ENCODE results near the gene PIWIL4. TPM values are rescaled to one million over a fixed set of nuclear protein-coding genes. Genes with fewer than 3 reads are reported as not detected.

Gene PIWIL4
- polyA plus RNA-seq, 1 of the 3 experiments (the other 2 are of a cell fraction) = 1.7 TPM

GRCh38 chr11:94581926-94582325 lies 14.8 kb downstream of the PIWIL4 start:
- POLR2A ChIA-PET = no interaction called here
- Histone ChIP-seq H4K20me1 (ENCODE audit: insufficient read depth) (no peaks in the 10 kb centered on the region), H3K9ac (no peak overlapping the region), H3K36me3 (replicated peaks in 1 of 2; ENCODE audit: control insufficient read depth in 1 of 2, insufficient read depth in 2 of 2, low read length in 1 of 2) (no peaks in the 10 kb centered on the region), H3K27ac (ENCODE audit: low read depth in 2 of 2, low read length in 1 of 2) (no peak overlapping the region), H3K4me1 (ENCODE audit: control insufficient read depth in 1 of 2, insufficient read depth in 2 of 2, low read depth in 1 of 2, low read length in 1 of 2) (peaks cover 0 to 5% of the 10 kb centered on the region in 2 experiments; a peak in 2 of 4 replicates), H3K79me2 (ENCODE audit: insufficient read depth) (no peaks in the 10 kb centered on the region), H2AFZ (ENCODE audit: low read depth) (no peak overlapping the region), H3K4me2 (no peak overlapping the region), H3F3A (replicated peaks; ENCODE audit: insufficient read depth) (peaks cover 8% of the 10 kb centered on the region), H3K27me3 (ENCODE audit: insufficient read depth) (no peaks in the 10 kb centered on the region), H3K4me3 (ENCODE audit: low read depth in 2 of 2, low read length in 1 of 2) (no peak overlapping the region), H3K9me2 (no peaks in the 10 kb centered on the region), H3K9me3 (no peaks in the 10 kb centered on the region)
- TF ChIP-seq JUND (IDR thresholded peaks at IDR 0.05) = no peak
- no peak for TF ChIP-seq CTCF (IDR thresholded peaks at IDR 0.05)
- TF ChIP-seq, protein P1, sequence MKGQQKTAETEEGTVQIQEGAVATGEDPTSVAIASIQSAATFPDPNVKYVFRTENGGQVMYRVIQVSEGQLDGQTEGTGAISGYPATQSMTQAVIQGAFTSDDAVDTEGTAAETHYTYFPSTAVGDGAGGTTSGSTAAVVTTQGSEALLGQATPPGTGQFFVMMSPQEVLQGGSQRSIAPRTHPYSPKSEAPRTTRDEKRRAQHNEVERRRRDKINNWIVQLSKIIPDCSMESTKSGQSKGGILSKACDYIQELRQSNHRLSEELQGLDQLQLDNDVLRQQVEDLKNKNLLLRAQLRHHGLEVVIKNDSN (IDR thresholded peaks at IDR 0.05; ENCODE audit: borderline replicate concordance, low read depth) = no peak
- TF ChIP-seq, protein P2, sequence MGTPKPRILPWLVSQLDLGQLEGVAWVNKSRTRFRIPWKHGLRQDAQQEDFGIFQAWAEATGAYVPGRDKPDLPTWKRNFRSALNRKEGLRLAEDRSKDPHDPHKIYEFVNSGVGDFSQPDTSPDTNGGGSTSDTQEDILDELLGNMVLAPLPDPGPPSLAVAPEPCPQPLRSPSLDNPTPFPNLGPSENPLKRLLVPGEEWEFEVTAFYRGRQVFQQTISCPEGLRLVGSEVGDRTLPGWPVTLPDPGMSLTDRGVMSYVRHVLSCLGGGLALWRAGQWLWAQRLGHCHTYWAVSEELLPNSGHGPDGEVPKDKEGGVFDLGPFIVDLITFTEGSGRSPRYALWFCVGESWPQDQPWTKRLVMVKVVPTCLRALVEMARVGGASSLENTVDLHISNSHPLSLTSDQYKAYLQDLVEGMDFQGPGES (IDR thresholded peaks at IDR 0.05; ENCODE audit: low read depth, low read length) = no peak
- TF ChIP-seq YY1 (IDR thresholded peaks at IDR 0.05; ENCODE audit: low read depth) = no peak
- TF ChIP-seq SIN3A (IDR thresholded peaks at IDR 0.05; ENCODE audit: borderline replicate concordance, low read depth, low read length) = no peak
- TF ChIP-seq CHD2 (IDR thresholded peaks at IDR 0.05; ENCODE audit: low read length, partially characterized antibody) = no peak
- no peak for TF ChIP-seq PBX3 (IDR thresholded peaks at IDR 0.05)
- TF ChIP-seq SMC3 (IDR thresholded peaks at IDR 0.05; ENCODE audit: low read depth, low read length) = no peak
- TF ChIP-seq RFX5 (IDR thresholded peaks at IDR 0.05; ENCODE audit: low read length) = no peak
- TF ChIP-seq, protein P3, sequence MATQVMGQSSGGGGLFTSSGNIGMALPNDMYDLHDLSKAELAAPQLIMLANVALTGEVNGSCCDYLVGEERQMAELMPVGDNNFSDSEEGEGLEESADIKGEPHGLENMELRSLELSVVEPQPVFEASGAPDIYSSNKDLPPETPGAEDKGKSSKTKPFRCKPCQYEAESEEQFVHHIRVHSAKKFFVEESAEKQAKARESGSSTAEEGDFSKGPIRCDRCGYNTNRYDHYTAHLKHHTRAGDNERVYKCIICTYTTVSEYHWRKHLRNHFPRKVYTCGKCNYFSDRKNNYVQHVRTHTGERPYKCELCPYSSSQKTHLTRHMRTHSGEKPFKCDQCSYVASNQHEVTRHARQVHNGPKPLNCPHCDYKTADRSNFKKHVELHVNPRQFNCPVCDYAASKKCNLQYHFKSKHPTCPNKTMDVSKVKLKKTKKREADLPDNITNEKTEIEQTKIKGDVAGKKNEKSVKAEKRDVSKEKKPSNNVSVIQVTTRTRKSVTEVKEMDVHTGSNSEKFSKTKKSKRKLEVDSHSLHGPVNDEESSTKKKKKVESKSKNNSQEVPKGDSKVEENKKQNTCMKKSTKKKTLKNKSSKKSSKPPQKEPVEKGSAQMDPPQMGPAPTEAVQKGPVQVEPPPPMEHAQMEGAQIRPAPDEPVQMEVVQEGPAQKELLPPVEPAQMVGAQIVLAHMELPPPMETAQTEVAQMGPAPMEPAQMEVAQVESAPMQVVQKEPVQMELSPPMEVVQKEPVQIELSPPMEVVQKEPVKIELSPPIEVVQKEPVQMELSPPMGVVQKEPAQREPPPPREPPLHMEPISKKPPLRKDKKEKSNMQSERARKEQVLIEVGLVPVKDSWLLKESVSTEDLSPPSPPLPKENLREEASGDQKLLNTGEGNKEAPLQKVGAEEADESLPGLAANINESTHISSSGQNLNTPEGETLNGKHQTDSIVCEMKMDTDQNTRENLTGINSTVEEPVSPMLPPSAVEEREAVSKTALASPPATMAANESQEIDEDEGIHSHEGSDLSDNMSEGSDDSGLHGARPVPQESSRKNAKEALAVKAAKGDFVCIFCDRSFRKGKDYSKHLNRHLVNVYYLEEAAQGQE (IDR thresholded peaks at IDR 0.05; ENCODE audit: low read depth, low read length) = no peak
- TF ChIP-seq RAD21 (IDR thresholded peaks at IDR 0.05; ENCODE audit: low read length) = no peak
- no peak for TF ChIP-seq EZH2phosphoT487 (IDR thresholded peaks at IDR 0.05; ENCODE audit: borderline replicate concordance, low read depth)
- TF ChIP-seq MEF2A (IDR thresholded peaks at IDR 0.05; ENCODE audit: borderline replicate concordance, low read depth) = no peak
- TF ChIP-seq MXI1 (IDR thresholded peaks at IDR 0.05; ENCODE audit: low read depth, low read length) = no peak
- no peak for DNase-seq
- CTCF ChIA-PET = no interaction called here
- WGBS (ENCODE audit: low lambda C conversion rate) = 94% methylated on average over 1 of the region's 1 CpG

Data from SK-N-SH (cell line).